PC-3 (cell line): ENCODE measurements around the gene RNF208.

Experiments used
- CTCF ChIP-seq: fragments of 300-600 bp; sonication (generic); conservative IDR thresholded peaks from 2 replicates; pipeline ENCODE4 v1.5.1; 2017; ENCODE audit warnings: antibody characterized with exemption, low read depth, mild to moderate bottlenecking, low read length
- EZH2 ChIP-seq: fragments of 300-600 bp; sonication (generic); IDR thresholded peaks from one replicate; pipeline ENCODE4 v1.6.1; 2017; ENCODE audit warnings: antibody characterized with exemption, mild to moderate bottlenecking, low read length; ENCODE audit not compliant: unreplicated experiment
- EZH2phosphoT487 ChIP-seq: fragments of 300-600 bp; sonication (generic); IDR thresholded peaks from 2 replicates; pipeline ENCODE4 v1.6.1; 2018; ENCODE audit warnings: mild to moderate bottlenecking, antibody characterized with exemption, low read length, borderline replicate concordance

GRCh38 chr9:137242269-137243203 lies 20.5 kb upstream of the RNF208 start:
- no peak for TF ChIP-seq CTCF
- no peak for TF ChIP-seq EZH2phosphoT487
- TF ChIP-seq EZH2 = no peak
